Retinal pigment epithelial cell (primary cell): ENCODE data around the gene SSR3.

Experiments
- DNase-seq: peaks from one replicate; pipeline ENCODE4 v3.0.0-alpha.2; 2010; ENCODE audit warnings: low read depth
- H3K4me3 ChIP-seq: 2 replicates; pipeline ENCODE4 v1.5.1; 2011; ENCODE audit warnings: mild to moderate bottlenecking, low read length, control low read depth, moderate library complexity
- CTCF ChIP-seq: conservative IDR thresholded peaks from 2 replicates; pipeline ENCODE4 v1.5.1; 2011; ENCODE audit warnings: low read depth, low read length, control low read depth, inconsistent platforms

The SSR3 gene

GRCh38 chr3:156547637-156548036 lies 7.3 kb downstream of the SSR3 start:
- no peak for DNase-seq
- no peak for TF ChIP-seq CTCF
- H3K4me3 ChIP-seq: no peak overlapping the region

GRCh38 chr3:156543043-156543555 lies 11.8 kb downstream of the SSR3 start:
- H3K4me3 ChIP-seq: no peak overlapping the region
- DNase-seq: no peak
- no peak for TF ChIP-seq CTCF

DNA sequence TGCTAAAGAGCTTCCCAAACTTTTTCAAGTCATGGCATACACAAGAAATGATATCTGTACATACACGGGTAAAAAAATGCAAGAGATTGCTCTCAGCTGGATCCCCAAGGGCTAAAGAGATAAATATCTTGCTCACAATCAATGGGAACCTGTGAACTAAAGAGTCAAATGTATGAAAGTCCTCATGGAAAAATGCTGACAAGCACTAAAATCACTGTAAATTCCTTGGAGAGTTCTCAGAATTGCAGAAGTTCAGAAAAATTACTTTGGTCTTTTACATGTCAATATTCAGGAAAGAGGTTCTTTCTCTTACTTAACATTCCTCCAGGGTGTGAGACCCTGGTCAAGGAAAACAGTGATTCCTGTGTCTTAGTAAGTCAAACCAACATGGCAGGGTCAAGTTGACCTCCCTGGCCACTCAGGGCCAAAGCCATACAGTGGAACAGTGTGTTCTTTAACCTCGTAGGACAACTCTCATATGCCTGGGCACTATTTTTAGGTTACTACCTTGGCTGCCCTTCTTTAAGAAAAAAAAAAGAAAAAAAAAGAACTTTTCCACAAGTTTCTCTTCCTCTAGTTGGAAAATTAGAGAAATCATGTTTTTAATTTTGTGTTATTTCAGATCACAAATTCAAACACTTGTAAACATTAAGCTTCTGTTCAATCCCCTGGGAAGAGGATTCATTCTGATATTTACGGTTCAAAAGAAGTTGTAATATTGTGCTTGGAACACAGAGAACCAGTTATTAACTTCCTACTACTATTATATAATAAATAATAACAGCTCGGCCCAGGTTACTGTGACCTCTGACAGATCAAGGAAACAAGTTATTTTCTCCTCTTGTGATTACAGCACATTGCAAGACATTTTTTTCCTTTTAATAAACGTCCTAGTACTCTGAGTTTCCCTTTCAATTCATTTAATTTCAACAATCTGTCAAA lies 12.5 kb downstream of the SSR3 start:
- no peak for TF ChIP-seq CTCF
- no peak overlapping the region for H3K4me3 ChIP-seq
- DNase-seq: no peak

DNA sequence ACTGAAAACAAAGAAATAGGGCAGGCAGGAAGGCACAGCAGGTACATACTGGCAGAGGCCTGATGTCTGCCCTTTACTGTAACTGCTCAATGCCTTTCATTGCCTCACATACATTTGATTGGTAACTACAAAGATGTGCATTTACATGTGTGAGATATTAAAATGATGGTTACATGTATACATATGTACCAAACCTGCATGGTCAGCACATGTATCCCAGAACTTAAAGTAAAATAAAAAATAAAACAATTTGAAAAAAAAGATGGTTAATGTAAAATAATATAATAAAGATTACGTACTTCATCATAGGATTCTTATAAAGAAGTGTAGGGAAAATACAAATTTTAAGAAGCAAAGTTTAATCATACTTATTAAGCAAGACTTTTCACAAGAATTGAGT lies 15.1 kb downstream of the SSR3 start:
- TF ChIP-seq CTCF: no peak
- no peak for DNase-seq
- no peak overlapping the region for H3K4me3 ChIP-seq

DNA sequence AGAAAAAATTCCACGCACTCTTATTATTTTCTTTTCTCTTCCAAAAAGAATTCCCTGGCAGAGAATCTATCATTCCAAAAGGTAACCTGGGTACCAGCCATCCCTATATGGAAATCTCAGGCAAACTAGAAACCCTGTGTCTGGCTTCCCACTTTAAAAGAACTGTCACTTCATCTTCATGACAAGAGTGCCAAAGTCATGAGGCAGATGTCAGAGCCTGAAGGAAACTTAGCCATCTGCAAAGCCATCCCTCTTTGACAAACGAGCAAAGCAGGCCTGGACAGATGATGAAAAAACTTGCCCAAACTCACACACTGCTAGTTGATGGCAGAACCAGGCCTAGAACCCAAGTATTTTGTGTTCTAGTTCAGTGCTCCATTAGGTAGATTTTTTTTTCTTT lies 15.9 kb downstream of the SSR3 start:
- DNase-seq: no peak
- TF ChIP-seq CTCF: no peak
- H3K4me3 ChIP-seq: no peak overlapping the region

DNA sequence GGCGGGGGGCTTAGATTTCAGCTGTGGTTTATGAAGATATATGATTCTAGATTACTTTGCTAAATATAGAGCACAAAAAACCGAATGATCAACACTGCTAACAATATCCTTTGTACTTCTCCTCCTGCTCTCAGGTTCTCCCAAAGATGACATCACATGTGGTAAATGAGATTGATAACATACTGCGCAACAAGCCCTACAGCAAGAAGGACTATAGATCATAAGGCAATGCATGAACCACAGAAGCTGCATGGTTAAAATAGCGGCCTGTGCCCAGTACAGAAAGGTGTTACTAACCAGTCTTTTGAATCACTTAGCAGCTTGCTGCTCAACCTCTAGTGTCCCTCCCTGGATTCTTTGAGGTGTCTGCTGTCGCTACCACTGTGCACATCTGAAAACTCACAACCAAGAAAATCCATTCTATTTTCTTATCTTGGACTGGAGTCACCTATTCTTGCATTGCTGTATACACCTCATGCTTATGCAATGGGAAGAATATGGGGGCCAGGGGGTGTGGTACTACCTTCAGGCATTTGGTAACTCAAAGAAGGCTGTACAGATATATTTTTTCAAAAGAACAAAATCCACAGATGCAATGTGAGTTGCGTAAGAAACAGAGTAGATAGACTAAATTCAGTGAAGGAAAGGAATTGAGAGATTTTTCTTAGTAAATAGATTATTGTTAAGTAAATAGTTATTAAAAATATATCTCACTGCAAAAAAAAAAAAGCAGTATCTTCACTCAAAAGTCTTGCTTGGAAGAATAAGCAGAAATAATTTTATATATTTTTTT lies 18.2 kb downstream of the SSR3 start:
- no peak for DNase-seq
- TF ChIP-seq CTCF: no peak
- H3K4me3 ChIP-seq: no peak overlapping the region
